LNCAP (cell line): ENCODE results near the gene APLP2.

Experiments
- TF ChIP-seq, protein P1 (sequence below): fragments of 450-650 bp; IDR thresholded peaks from 2 replicates; pipeline ENCODE4 v1.5.1; 2017; ENCODE audit warnings: mild to moderate bottlenecking

APLP2 gene

DNA sequence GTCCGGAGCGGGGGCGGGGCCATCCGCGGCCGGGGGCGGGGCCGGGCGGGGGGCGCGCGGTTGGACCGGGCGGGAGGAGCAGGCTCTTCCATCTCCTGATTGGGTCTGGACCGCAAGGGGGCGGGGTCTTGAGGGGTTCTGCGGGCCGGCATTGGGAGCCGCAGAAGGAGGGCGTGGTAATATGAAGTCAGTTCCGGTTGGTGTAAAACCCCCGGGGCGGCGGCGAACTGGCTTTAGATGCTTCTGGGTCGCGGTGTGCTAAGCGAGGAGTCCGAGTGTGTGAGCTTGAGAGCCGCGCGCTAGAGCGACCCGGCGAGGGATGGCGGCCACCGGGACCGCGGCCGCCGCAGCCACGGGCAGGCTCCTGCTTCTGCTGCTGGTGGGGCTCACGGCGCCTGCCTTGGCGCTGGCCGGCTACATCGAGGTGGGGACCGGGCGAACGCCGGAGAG is at the start of gene APLP2:
Gene APLP2 (plus strand): TSS at position 236 of the 450 bp plus-strand sequence. CDS start 84 bp downstream, at position 320.
- TF ChIP-seq, protein P1, sequence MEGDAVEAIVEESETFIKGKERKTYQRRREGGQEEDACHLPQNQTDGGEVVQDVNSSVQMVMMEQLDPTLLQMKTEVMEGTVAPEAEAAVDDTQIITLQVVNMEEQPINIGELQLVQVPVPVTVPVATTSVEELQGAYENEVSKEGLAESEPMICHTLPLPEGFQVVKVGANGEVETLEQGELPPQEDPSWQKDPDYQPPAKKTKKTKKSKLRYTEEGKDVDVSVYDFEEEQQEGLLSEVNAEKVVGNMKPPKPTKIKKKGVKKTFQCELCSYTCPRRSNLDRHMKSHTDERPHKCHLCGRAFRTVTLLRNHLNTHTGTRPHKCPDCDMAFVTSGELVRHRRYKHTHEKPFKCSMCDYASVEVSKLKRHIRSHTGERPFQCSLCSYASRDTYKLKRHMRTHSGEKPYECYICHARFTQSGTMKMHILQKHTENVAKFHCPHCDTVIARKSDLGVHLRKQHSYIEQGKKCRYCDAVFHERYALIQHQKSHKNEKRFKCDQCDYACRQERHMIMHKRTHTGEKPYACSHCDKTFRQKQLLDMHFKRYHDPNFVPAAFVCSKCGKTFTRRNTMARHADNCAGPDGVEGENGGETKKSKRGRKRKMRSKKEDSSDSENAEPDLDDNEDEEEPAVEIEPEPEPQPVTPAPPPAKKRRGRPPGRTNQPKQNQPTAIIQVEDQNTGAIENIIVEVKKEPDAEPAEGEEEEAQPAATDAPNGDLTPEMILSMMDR = no peak

DNA sequence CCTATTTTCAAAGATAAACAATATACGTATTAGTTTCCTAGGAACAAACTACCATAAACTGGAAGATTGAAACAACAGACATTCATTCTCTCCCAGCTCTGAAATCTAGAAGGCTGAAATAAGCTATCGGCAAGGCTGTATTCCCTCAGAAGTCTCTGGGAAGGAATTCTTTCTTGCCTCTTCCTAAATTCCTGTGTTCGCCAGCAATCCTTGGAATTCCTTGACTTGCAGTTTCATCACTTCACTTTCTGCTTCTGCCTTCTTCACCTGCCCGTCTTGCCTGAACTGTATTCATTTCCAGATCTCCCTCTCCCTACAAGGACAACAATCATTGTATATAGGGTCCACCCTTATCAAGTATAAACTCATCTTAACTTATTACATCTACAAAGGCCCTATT is 49.4 kb upstream of the APLP2 start:
- TF ChIP-seq, protein P1 = no peak

DNA sequence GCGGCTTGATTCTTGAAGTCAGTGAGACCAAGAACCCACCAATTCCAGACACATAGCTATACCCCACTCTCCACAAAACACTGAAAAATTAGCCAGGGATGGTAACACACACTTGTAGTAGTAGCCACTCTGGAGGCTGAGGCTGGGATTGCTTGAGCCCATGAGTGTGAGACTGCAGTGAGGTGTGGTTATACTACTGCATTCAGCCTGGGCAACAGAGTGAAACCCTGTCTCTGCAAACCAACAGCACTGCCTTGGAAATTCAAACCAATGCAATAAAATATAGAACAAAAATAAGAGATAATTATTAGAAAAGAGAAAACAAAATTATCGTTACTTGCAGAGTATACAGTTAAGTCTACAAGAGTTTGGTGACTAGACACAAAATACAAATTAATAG is 46.9 kb upstream of the APLP2 start:
- TF ChIP-seq, protein P1 = no peak

DNA sequence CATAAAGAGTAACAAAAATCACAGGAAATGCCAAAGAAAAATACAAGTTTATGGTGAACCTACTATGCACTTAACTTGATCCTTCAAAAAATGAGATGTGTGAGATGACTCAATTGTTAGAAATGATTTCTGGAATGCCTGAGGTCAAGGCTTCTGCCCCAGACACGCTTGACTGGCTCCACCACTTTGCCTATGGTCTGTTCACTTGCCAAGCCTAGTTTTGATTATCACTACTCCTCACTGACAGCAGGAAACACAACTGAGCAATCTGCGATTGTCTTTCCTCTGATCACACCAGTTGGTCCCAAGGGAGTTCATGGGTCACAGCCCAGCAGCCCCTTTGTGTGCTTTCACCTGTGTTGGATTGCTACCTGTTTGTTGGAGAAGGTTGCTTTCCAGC is 46.5 kb upstream of the APLP2 start:
- TF ChIP-seq, protein P1 = no peak

DNA sequence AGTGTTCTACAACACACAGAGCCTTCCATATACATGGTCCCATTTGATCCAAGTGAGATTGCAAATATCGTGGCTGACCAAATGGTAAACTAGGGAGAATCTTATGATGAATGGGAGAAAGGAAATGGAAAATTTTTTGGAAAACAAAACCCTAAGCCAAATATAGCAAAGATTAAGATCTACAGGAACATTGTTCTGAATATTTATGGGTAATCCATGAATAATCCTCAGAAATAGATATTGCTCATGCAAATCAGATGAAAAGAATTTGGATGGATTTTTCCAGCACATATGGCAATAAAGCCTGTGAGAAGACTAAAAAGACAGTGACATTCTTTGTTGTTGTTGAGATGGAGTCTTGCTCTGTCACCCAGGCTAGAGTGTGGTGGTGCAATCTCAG is 45.3 kb upstream of the APLP2 start:
- TF ChIP-seq, protein P1 = no peak

DNA sequence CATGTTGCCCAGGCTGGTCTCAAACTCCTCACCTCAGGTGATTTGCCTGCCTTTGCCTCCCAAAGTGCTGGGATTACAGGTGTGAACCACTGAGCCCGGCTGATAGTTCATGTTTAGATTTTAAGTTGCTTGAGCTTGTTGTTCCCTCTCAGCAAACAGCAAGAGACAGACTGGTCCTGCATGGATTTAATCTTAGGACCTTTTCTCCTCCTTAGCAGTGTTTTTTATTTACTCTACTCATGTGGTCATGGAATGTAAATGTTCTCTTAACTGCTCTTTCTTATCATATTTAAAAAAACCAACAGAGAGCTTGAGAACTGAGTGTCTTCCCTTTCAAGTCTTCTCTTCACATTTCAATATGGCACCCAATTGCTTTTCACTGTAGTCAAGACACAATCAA is 44.3 kb upstream of the APLP2 start:
- TF ChIP-seq, protein P1 = no peak

DNA sequence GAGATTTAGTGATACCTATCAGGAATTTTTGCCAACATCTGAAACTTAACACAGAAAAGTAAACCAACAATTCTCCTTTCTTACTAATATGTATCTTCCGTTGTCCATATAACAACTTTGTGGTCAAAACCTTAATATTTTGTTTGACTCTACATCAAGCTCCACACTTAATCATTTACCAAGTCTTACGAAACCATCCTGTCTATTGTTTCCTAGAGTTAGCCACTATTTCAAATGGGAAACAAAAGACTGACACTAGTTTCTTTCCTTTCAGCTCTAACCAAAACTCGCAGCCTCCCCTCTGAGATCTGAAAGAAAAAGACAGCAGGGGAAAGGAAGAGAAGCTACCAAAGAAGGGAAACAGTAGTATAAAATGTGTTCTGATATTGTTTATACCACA is 40.6 kb upstream of the APLP2 start:
- TF ChIP-seq, protein P1 = no peak

DNA sequence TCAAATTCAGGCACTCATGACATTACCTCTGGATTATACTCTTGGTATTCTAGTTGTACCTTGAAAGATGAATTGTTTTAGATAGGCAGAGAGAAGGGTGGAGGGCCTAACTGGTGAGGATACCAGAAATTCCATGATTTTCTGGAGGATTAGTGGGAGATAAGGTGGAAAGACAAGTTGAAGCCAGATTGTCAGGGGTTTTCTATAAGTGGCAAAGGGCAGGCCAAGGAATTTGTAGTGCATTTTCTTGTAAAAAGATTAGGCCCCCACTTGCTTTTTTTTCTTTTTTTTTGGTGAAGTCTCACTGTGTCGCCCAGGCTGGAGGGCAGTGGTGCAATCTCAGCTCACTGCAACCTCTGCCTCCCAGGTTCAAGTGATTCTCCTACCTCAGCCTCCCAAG is 38.6 kb upstream of the APLP2 start:
- TF ChIP-seq, protein P1 = no peak
